ENCODE measurements around the gene FTL. TPM values are rescaled to one million over a fixed set of nuclear protein-coding genes. Genes with fewer than 3 reads are reported as not detected.
A peak's percentile ranks its signal among the peaks of the same experiment; 100 is the strongest.
"Not testable (repeated sequence)": the region's sequence is repeated elsewhere in the genome, so short reads cannot be mapped to it uniquely, and the experiment has no call there.

Gene FTL
- total and polyA plus RNA-seq, 7 donors = 802 to 2,269 (median 1,296) TPM

DNA sequence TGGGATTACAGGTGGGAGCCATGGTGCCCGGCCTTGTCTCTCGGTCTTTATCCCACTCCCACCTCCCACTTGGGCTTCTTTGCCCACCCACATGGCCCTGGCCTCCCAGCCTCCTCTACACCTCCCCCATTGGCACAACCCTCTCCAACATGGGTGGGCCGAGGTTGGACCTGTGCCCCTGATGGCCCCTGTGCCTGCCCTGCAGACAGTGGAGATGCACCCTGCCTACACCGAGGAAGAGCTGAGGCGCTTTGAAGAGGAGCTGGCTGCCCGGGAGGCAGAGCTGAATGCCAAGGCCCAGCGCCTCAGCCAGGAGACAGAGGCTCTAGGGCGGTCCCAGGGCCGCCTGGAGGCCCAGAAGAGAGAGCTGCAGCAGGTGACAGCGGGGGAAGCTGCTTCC is 44.2 kb upstream of the FTL start:
- WGBS, 3 donors = 82 to 88% (median 84%) methylated on average over 10 of the region's 10 CpGs

DNA sequence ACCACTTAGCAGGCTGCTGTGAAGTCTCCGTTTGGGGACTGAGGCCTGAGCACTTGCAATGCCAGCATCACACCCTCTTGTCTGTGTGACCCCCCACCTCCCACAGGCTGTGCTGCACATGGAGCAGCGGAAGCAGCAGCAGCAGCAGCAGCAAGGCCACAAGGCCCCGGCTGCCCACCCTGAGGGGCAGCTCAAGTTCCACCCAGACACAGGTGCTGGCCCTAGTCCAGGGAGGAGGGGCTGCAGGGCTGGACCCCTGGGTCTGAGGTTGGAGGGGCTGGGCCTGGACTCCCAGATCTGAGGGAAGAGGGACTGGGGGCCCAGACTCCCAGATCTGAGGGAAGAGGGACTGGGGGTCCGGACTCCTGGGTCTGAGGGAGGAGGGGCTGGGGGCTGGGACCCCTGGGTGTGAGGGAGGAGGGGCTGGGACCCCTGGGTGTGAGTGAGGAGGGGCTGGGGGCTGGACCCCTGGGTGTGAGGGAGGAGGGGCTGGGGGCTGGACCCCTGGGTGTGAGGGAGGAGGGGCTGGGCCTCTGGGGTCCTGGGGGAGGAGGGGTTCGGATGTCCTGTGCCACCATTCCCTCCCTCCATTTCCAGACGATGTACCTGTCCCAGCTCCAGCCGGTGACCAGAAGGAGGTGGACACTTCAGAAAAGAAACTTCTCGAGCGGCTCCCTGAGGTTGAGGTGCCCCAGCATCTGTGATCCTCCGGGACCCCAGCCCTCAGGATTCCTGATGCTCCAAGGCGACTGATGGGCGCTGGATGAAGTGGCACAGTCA is 43.2 kb upstream of the FTL start:
- no peak overlapping the region for H3K4me3 ChIP-seq
- ATAC-seq (no peak), DNase-seq (no peak)
- no peaks in the 10 kb centered on the region for H3K9me3 ChIP-seq
- no peak for TF ChIP-seq CTCF (IDR thresholded peaks at IDR 0.05)
- peaks cover 3% of the 10 kb centered on the region for H3K4me1 ChIP-seq
- intact Hi-C loops (cut with DNase I) = no loop called here
- 83 to 92% (median 90%) methylated on average over 11 to 12 of the region's 12 CpGs for WGBS, 3 donors
- H3K27me3 ChIP-seq (ENCODE audit: insufficient read depth in 3 of 3, low read length in 2 of 3) = no peaks in the 10 kb centered on the region
- peaks cover 0 to 58% of the 10 kb centered on the region in 2 donors for H3K36me3 ChIP-seq (ENCODE audit: insufficient read depth in 1 of 2, low read depth in 1 of 2)
- H3K27ac ChIP-seq = no peak overlapping the region

More for the DNA sequence above, 44.2 kb upstream of the FTL start:
- no peaks in the 10 kb centered on the region for H3K4me1 ChIP-seq
- no peak for TF ChIP-seq CTCF (IDR thresholded peaks at IDR 0.05)
- H3K9me3 ChIP-seq = no peaks in the 10 kb centered on the region
- H3K36me3 ChIP-seq (ENCODE audit: insufficient read depth in 1 of 2, low read depth in 1 of 2) = peaks cover 2 to 68% of the 10 kb centered on the region in 2 donors
- DNase-seq = no peak
- no peak for ATAC-seq
- H3K27ac ChIP-seq = no peak overlapping the region
- H3K27me3 ChIP-seq (ENCODE audit: insufficient read depth in 3 of 3, low read length in 2 of 3) = no peaks in the 10 kb centered on the region
- intact Hi-C loops (cut with DNase I) = no loop called here
- no peak overlapping the region for H3K4me3 ChIP-seq

GRCh38 chr19:48922548-48923490 is 42.3 kb upstream of the FTL start:
- peaks cover 0 to 54% of the 10 kb centered on the region in 2 donors for H3K36me3 ChIP-seq (ENCODE audit: insufficient read depth in 1 of 2, low read depth in 1 of 2)
- H3K4me3 ChIP-seq = no peak overlapping the region
- DNase-seq (no peak), ATAC-seq (no peak)
- 75 to 87% (median 76%) methylated on average over 17 to 18 of the region's 18 CpGs for WGBS, 3 donors
- H3K9me3 ChIP-seq = no peaks in the 10 kb centered on the region
- H3K27me3 ChIP-seq (ENCODE audit: insufficient read depth in 3 of 3, low read length in 2 of 3) = no peaks in the 10 kb centered on the region
- intact Hi-C loops (cut with DNase I) = no loop called here
- peaks cover 8% of the 10 kb centered on the region for H3K4me1 ChIP-seq
- TF ChIP-seq CTCF (IDR thresholded peaks at IDR 0.05) = no peak
- no peak overlapping the region for H3K27ac ChIP-seq

- WGBS, 3 donors = 66 to 74% (median 74%) methylated on average over 11 of the region's 11 CpGs
- no peak overlapping the region for H3K4me3 ChIP-seq
- no peak for DNase-seq
- peaks cover 8% of the 10 kb centered on the region for H3K4me1 ChIP-seq
- intact Hi-C loops (cut with DNase I) = no loop called here
- H3K9me3 ChIP-seq = no peaks in the 10 kb centered on the region
- no peak for TF ChIP-seq CTCF (IDR thresholded peaks at IDR 0.05)
- H3K27me3 ChIP-seq (ENCODE audit: insufficient read depth in 3 of 3, low read length in 2 of 3) = no peaks in the 10 kb centered on the region
- no peak overlapping the region for H3K27ac ChIP-seq
- peak in 2 of 4 donors; percentile 9 to 11 for ATAC-seq
- H3K36me3 ChIP-seq (ENCODE audit: insufficient read depth in 1 of 2, low read depth in 1 of 2) = peaks cover 0 to 31% of the 10 kb centered on the region in 2 donors
These were observed 39.8 kb upstream of the FTL start for GRCh38 chr19:48925240-48925843.

DNA sequence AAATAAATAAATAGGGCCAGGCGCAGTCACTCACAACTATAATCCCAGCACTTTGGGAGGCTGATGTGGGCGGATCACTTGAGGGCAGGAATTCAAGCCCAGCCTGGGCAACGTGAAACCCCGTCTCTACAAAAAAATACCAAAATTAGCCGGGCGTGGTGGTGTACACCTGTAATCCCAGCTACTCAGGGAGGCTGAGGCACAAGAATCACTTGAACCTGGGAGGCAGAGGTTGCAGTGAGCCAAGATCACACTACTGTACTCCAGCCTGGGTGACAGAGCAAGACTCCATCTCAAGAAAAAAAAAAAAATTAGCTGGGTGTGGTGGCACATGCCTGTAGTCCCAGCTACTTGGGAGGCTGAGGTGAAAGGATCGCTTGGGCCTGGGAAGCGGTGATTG is 39.2 kb upstream of the FTL start:
- H3K4me1 ChIP-seq; DNase-seq; H3K27me3 ChIP-seq (ENCODE audit: insufficient read depth in 3 of 3, low read length in 2 of 3); H3K9me3 ChIP-seq; ATAC-seq; intact Hi-C loops (cut with DNase I); H3K4me3 ChIP-seq; H3K27ac ChIP-seq: not testable (repeated sequence)
- H3K36me3 ChIP-seq (ENCODE audit: insufficient read depth in 1 of 2, low read depth in 1 of 2) = peaks cover 0 to 25% of the 10 kb centered on the region in 2 donors
- 72 to 76% (median 72%) methylated on average over 8 of the region's 8 CpGs for WGBS, 3 donors
